Endothelial cell of hepatic sinusoid (primary cell): ENCODE results near the gene WFIKKN1.

ENCODE experiments used
- in situ Hi-C: cut with HindIII; loops from 2 replicates; pipeline ENCODE4 v1.10.0; 2017; ENCODE audit warnings: low sequenced_read_pairs

The WFIKKN1 gene

DNA sequence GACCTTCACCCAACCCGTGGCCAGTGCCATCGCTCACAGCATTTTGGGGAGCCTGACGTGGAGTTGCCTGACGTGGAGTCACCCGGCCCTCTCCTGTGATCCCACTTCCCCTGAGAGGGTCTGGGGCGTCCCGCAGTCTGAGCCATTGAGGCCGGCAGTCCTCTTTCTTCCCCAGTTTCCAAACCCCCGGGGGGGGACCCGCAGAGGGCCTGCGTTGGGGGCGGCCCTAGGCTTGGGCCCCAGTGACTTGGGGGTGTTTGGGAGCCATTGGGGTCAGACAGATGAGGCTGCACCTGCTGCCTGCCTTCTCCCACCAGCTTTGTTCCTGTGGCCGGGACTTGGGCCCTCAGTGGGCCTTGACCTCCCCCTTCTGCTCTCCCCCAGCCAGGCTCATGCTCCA is 38.9 kb downstream of the WFIKKN1 start:
- in situ Hi-C loops = no loop called here

DNA sequence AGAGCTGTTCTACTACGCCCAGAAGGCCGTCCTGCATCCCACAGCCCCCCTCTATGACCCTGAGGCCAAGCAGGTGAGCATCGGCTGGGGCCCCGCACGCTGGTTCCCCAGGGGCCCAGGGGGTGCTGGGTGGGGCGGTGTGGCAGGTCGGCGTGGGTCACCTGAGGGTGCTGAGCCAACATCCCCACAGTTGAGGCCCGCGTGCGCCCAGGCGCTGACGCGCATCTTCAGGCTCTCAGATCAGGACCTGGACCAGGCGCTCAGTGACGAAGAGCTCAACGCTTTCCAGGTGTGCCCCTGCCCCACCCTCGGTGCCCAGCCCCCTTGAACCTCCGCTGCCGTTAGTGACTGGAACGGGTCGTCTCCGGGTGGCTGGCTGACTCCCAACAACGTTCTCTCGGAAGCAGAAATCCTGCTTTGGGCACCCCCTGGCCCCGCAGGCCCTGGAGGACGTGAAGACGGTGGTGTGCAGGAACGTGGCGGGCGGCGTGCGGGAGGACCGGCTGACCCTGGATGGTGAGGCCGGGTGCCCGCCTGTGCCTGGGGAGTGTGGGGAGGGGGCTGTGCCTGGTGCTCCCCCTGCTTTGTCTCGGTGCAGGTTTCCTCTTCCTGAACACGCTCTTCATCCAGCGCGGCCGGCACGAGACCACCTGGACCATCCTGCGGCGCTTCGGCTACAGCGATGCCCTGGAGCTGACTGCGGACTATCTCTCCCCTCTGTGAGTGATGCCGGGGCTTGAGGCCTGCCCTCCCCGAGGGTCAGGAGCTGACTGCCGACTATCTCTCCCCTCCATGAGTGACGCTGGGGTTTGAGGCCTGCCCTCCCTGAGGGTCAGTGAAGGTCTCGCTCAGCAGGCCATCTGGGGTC is 39.9 kb downstream of the WFIKKN1 start:
- in situ Hi-C loops = no loop called here

- in situ Hi-C loops = no loop called here
Observed at GRCh38 chr16:671353-672131, 40.8 kb downstream of the WFIKKN1 start.

- in situ Hi-C loops = no loop called here
Observed at GRCh38 chr16:672371-672770, 41.6 kb downstream of the WFIKKN1 start.

- in situ Hi-C loops = no loop called here
Observed at GRCh38 chr16:672851-673250, 42.1 kb downstream of the WFIKKN1 start.

DNA sequence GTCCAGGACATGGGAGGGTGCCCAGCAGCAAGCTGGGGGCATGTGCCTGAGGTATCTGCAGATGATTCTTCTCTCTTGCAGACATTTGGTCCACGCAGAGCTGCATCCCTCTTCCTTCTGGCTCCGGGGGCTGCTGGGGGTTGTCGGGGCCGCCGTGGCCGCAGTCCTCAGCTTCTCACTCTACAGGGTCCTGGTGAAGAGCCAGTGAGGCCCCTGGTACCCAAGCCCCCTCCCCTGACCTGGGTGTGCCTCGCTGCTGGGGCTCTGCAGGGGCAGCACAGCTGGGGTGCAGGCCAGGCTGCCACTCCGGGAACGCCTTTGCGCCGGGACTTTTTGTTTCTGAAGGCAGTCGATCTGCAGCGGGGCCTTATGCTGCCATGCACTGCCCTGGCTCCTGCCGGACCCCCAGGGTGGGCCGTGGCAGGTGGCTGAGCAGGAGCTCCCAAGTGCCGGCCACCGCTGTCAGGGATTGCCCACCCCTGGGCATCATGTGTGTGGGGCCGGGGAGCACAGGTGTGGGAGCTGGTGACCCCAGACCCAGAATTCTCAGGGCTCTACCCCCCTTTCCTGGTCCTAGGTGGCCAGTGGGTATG is 42.7 kb downstream of the WFIKKN1 start:
- in situ Hi-C loops = no loop called here

- in situ Hi-C loops = no loop called here
Observed at GRCh38 chr16:674214-674881, 43.6 kb downstream of the WFIKKN1 start.

GRCh38 chr16:674968-675883 is 44.4 kb downstream of the WFIKKN1 start, which contains the start of gene RHBDL1:
RHBDL1 (plus strand) TSS chr16:675671; CDS start chr16:675791, 120 bp downstream.
- in situ Hi-C loops = no loop called here

- in situ Hi-C loops = no loop called here
Observed at GRCh38 chr16:675884-676564, 45.2 kb downstream of the WFIKKN1 start.

DNA sequence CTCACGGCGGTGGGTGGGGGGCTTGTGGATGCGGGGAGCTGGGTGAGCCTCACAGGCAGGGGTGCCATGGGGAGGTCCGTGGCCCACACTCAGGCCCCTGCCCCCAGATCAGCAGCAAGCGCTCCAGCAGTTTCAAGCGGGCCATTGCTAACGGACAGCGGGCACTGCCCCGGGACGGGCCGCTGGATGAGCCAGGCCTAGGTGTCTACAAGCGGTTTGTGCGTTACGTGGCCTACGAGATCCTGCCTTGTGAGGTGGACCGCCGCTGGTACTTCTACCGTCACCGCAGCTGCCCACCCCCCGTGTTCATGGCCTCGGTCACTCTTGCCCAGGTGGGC is 45.7 kb downstream of the WFIKKN1 start:
- in situ Hi-C loops = no loop called here

GRCh38 chr16:676913-677312 is 46.1 kb downstream of the WFIKKN1 start:
- in situ Hi-C loops = no loop called here

DNA sequence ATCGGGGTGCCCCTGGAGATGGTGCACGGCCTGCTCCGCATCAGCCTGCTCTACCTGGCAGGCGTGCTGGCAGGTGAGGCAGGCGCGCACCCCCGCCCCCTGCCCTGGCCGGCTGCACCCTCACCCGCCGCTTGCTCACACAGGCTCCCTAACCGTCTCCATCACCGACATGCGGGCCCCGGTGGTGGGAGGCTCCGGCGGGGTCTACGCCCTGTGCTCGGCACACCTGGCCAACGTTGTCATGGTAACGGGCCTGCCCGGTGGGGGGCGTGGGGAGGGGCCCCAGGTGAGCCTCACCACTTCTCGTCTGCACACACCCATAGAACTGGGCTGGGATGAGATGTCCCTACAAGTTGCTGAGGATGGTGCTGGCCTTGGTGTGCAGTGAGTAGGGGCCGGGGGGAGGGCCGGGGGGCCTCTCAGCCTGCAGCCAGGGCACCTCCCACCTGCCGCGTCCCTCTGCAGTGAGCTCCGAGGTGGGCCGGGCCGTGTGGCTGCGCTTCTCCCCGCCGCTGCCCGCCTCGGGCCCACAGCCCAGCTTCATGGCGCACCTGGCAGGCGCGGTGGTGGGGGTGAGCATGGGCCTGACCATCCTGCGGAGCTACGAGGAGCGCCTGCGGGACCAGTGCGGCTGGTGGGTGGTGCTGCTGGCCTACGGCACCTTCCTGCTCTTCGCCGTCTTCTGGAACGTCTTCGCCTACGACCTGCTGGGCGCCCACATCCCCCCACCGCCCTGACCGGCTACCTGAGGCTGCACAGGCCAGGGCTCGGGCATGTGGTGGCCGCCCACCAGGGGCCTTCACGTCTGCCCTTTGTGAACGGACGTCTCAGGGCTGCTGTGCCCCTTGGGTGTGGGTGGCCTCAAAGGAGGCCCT is 46.8 kb downstream of the WFIKKN1 start:
- in situ Hi-C loops = no loop called here

DNA sequence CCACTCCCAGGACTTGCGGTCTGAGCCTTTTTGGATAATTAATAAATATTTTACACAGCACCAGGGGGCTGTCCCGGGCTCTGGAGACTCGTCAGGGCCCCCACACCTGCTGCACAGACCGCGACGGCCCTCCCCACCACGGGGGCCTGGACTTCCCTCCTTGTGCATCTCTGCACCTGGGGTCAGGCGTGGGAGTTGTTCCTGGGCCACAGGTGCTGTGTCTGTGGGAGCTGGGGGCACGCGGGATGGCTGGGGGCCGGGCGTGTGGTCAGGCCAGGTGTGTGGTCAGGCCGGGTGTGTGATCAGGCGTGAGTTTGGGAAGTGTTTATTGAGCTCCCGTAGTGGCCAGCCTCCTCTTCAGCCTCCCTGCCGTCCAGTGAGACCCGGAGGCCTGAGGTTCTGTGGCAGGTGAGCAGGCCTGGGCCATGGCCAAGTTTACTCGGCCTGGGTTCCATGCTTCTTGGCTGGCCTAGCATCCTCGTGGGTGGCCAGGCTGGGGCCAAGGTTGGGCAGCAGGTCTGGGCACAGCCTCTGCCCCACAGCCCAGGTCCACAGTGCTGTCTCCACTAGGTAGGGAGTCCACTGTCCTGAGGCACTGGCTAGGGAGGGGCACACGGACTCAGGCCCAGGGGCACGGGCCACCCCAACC is 47.5 kb downstream of the WFIKKN1 start:
- in situ Hi-C loops = no loop called here

DNA sequence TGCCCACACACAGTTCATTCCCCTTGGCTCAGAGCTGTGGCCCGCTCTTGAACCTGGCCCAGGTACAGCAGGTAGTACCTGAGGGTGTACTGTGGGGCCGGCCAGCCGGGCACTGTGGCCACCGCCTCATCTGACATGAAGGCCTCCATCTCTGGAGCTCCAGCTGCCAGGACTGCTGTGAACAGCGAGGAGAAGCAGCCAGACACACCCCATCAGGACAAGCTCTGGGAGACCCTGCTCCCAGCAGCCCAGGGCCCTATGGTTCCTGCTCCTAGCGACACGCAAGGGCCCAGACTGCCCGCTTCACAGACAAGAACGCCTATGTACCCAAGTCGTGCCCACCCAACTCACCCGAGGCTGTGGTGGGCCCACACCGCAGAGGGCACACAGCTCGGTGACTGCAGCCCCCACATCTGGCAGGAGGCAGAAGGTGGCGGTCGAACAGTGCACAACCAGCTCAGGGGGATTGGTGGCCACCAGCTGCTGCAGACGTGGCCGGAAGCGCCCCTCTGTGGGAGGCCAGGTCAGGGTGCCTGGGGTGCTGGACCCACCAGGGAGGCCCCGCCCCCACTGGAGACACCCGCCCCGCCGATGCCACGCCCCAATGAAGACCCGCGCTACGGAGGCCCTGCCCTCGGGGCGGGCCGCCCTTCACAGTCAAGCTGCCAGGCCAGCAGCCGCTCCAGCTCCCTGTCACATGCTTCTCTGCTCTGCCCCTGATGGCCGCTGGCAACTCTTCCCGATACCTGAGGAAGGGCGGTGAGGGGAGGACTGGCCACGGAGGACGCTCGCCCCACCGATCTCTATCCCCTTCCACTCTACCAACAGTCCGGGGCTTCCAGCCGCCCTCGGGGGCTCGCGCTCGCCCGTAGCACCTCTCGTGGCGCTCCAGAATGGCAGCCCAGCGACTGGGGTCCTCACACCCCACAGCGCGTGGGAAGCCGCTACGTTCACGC is 48.4 kb downstream of the WFIKKN1 start:
- in situ Hi-C loops = no loop called here

DNA sequence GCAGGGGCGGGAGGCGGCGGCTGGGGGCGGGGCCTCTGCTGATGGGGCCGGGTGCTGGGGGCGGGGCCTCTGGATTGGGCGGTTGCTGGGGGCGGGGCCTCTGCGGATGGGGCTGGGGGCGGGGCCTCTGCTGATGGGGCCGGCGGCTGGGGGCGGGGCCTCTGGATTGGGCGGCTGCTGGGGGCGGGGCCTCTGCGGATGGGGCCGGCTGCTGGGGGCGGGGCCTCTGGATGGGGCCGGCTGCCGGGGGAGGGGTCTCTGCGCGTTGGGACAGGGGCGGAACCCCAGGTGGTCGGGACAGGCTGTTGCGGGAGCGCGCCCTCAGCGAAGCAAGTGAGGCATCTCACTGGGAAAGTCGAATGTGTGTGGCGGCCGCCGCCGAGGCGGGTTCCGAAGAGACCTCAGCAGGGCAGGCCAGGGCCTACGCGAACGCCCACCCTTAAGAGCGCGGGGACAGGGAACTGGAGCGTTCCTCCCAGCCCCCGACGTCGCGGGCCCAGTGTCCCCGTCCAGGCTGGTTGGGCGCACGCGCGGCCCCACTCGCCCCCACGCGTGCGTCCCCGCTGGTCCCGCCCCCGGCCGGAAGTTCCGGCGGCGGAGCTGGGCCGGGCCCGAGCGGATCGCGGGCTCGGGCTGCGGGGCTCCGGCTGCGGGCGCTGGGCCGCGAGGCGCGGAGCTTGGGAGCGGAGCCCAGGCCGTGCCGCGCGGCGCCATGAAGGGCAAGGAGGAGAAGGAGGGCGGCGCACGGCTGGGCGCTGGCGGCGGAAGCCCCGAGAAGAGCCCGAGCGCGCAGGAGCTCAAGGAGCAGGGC is 49.2 kb downstream of the WFIKKN1 start, which contains the start of gene STUB1:
TSS of gene STUB1 (plus strand) at position 597 of the 811 bp plus-strand sequence. CDS start at position 713, 116 bp downstream.
- in situ Hi-C loops = no loop called here

DNA sequence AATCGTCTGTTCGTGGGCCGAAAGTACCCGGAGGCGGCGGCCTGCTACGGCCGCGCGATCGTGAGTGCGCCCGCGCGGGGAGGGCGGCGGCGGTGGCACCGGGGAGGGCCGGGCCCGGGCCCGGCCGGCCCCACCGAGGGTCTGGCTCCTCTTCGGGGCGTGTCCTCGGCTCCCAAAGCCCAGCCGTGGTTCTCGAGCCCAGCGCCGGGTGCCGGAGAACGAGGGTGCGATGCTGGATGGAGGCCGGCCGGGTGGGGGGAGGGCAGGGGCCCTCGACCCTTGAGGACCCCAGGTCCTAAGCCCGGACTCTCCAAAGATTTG is 49.8 kb downstream of the WFIKKN1 start:
- in situ Hi-C loops = no loop called here
